Activated T-cell treated with anti-CD3 and anti-CD28 coated beads for 48 hours (primary cell): ENCODE measurements around the gene UTY.

Experiments used
- DNase-seq: peaks from one replicate; pipeline ENCODE4 v3.0.0-alpha.2; 2020; ENCODE audit warnings: low read depth

UTY gene

DNA sequence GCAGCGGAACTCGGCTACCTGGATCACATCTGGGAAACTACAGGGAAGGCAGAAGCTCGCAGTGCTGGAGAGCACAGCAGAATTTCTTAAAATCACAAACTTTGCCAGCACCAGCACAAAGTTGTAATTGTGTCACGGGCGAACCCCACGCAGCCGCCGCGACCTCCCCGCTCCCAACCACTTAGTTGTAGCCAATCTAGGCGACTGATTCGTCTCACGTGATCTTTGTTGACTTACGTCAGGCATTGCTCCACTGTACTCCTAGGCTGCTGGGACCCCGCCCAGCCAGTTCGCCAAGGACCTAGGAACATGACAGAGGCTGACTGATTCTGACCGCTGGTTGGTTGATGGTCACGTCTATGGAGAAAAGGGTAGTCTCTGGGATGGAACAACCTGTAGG lies at the start of gene UTY:
Gene UTY, minus strand, starts transcription at position 206 of the 400 bp plus-strand sequence. CDS start 368 bp downstream, outside the sequence.
- peak; percentile 57 for DNase-seq

DNA sequence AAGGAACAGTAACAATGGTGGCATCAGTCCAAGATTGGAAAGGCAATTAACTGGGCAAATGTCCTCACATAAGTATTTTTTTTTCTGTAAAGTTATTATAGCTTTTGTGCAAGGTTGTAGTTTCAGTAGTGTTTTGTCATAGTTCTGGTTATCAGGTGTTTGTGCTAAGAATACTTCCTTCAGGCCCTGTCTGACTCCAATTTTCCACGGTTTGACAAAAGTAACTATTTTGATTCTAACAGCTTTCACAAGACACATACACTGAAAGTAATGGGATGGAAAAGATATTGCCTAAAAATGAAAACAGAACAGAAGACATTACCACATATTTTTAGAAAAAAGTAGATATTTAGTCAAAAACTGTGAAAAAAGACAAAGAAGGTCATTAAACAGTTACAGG lies 40.6 kb upstream of the UTY start:
- no peak for DNase-seq

DNA sequence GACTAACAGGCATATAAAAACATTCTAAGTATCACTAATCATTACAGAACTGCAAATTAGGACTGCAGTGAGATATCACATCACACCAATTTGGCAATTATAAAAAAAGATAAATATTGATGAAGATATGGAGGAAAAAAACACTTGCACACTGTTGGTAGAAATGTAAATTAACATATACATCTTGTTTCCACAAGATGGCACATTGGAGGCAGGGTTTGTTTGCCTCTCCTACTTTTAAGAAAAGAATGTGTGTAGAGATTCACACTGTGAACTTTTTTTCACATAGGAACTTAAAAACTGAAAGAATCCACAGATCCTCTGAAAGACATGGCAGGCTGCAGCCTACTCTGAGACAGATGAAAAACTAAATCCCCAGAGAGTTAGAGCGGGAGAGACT lies 21.4 kb upstream of the UTY start:
- no peak for DNase-seq

DNA sequence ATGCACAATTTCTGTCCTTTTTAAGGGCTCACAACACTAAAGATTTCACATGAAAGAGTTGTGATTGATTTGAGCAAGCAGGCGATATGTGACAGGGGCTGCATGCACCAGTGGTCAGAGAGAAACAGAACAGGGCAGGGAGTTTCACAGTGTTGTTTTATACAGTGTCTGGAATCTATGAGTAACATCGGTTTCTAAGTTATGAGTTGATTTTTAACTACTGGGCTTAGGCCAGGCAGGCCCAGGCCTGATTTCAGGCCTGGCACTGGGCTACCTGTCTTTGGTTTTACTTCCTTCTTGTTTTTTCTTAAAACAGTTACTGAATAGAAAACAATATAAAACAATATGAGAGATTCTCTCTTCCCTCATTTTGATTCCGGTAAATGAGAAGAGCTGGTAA lies 13.9 kb upstream of the UTY start:
- no peak for DNase-seq

DNA sequence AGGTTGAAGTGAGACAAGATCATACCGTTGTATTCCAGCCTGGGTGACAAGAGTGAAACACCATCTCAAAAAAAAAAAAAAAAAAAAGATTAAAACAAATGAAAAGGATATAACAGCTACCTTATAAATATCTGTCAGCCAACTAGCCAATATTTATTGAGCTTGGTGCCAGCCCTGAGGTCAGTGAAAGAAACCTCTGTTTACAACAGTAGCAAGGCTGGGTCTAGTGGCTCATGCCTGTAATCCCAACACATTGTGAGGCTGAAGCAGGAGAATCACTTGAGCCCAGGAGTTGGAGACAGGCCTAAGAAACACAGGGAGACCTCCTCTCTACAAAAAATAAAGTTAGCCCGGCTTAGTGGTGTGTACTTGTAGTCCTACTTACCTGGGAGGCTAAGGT lies 12.6 kb upstream of the UTY start:
- no peak for DNase-seq

DNA sequence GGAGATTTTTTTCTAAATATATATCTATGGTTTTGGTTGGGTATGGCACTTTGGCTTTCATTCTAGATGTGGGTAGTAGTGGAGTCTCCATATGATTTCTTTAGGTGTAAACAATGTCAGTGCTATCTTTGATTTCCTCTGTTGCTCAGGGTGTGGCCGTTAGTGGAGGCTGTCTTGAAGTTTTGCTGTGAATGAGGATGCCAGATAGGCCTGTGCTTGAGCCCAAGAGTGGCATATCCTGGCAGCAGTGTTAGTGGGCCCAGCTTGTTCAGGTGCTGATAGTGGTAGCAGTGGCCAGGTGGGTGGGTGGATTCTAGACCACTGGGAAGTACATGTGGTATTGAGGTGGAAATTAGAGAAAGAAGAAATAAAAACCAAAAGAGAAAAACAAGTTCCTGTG lies 8.9 kb upstream of the UTY start:
- DNase-seq, result no peak

DNA sequence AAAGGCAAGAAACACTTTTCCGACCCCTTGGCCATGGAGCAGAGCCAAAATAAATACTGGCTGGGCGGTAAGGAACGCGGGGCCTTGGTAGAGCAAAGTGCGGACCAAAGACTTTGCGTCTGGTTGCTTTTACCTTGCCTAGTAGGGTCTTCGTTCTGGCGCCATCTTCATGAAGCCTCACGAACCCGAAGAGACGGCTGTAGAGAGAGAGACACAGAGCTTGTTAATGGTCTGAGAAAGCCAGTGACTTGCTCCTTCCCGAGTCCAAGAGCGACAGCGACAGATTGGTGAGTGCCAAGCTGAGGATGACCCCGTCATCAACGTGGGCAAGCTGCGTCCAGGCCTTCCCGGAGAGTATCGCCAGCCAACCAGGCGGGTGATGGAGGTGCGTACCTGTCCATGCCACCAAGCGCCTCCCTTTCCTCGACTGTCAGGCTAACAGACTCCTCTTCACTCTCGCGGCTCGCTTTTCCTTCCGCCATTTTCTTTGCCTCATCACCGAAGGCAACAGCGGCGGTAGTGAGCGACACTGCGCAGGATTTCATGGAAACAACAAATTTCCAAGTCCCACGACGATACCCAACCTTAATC lies 617 bp downstream of the UTY start:
- DNase-seq, result peak; percentile 38

DNA sequence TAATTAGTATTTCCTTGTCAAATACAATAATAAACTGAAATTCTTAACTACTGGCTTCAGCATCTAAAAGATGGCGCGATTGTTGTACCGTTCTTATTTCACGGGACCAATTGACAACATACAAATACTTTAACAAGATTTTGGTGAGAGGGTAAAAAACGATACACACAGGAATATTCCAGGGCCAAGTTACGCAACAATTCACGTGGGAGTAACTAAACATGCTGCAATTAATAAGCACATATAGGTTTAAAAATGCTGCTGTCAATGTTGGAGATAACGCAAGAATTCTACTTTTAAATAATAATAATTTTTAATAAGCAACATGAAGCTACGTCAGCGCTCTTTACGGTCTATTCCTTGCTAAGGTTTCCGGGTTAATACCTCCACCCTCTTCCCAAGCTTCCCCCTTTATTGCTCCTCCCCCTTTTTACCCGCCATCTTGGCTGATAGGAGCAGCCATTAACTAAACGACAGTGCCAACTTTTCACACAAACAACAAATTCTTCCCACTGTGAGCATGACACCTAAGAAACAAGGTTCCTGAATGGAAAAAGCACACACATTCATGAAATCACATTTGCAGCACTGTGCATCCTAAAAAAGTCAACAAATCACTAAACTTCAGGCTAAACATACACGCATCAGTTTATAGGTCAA lies 1.6 kb downstream of the UTY start:
- peak; percentile 12 for DNase-seq

DNA sequence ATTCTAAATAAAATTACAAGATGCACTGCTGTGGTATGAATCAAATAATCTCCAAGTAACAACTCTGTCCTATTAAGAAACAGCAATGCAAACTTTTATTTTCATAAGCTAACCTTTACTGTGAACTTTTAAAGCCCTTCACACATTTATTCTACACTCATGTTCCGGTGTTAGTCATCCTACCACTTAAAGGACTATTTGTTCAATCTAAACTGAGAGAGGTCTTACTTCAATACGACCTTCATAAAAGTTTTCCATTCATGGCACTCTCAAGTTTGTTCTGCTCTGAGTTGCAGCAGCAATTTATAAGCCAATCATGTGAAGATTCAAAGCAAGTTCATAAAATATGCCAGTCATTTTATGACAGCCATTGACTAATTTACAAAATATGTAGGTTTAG lies 4.8 kb downstream of the UTY start:
- DNase-seq, result no peak

DNA sequence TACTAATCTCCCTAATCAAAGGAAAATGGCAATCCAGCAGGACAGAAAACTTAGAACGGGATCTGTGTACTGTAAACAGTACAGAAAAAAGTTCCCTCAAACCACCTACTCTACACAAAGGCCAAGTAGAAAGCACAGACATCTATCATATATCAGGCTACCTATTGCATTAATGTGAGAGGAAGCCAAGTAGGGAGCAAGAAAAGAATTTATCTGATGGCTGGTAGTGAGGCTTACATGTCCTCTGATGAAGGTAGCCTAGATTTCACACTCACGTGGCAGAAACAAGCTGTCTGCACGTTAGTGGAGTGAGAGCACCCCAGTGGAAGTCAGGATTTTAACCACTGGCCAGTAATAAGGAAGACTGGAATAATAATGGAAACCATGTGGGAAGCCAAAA lies 28.3 kb downstream of the UTY start:
- DNase-seq, result no peak

DNA sequence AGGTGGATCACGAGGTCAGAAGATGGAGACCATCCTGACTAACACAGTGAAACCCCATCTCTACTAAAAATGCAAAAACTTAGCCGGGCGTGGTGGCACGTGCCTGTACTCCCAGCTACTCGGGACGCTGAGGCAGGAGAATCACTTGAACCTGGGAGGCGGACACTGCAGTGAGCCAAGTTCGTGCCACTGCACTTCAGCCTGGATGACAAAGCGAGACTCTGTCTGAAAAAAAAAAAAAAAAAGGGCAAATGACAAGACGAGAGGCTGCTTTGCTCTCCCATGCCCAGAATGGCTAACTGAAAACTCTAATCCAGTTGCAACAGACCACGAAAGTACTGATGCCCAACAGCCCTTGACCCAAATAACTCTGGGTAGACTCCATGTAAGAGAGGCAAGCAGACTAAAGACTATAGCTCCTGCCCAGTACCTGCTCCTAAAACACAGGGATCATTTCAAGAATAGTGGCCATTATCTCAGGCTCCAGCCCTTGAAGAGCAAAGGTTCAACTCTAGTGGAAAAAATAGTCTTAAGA lies 29.2 kb downstream of the UTY start:
- DNase-seq, result no peak

DNA sequence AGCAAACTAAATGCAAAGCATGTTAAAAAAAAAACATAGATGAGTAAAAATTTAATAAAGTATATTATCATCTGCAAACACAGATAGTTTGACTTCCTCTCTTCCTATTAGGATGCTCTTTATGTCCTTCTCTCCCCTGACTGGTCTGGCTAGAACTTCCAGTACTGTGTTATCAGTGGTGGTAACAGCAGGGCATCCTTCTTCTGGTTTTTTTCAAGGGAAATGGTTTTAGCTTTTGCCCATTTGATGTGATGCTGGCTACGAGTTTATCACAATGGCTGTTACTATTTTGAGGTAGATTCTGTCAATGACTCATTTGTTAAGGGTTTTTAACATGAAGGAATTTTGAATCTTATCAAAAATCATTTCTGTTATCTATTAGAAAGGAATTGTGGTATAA lies 34.3 kb downstream of the UTY start:
- DNase-seq, result no peak

DNA sequence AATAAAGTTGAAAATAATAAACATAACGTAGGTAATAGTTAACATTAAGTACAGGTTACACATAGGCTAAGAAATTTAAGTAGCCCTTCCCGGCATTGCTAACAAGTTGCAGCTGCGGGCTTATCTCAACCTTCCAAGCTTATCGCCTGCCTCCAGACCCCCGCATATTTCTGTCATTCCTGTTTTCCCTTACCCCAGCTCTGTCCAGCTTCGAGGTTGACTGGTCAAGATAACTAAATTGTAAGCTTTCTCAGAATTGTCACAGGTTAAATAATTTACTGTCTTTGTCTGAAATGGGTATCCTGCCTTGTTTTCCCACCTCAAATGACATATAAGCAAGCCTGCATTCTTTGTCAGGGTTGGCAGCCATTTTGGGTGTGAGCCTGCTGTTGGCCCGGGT lies 36.7 kb downstream of the UTY start:
- DNase-seq, result no peak

DNA sequence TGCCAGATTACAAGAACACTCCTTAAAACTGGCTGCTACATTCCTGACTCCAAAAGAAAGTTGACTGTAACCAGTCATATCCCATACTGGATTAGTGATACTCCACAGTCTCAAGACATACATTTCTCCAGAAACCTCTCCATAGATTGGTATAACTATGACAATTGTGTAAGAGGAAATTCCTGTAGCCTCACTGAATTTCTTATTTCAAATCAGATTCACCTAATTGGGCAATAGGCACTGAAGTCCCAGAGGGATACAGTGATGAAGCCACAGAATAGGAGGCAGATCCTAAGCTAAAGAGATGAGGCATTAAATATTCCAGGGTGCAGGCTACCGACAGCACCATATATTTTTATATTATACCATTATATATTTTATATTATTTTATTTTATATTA lies 39.0 kb downstream of the UTY start:
- DNase-seq, result no peak

DNA sequence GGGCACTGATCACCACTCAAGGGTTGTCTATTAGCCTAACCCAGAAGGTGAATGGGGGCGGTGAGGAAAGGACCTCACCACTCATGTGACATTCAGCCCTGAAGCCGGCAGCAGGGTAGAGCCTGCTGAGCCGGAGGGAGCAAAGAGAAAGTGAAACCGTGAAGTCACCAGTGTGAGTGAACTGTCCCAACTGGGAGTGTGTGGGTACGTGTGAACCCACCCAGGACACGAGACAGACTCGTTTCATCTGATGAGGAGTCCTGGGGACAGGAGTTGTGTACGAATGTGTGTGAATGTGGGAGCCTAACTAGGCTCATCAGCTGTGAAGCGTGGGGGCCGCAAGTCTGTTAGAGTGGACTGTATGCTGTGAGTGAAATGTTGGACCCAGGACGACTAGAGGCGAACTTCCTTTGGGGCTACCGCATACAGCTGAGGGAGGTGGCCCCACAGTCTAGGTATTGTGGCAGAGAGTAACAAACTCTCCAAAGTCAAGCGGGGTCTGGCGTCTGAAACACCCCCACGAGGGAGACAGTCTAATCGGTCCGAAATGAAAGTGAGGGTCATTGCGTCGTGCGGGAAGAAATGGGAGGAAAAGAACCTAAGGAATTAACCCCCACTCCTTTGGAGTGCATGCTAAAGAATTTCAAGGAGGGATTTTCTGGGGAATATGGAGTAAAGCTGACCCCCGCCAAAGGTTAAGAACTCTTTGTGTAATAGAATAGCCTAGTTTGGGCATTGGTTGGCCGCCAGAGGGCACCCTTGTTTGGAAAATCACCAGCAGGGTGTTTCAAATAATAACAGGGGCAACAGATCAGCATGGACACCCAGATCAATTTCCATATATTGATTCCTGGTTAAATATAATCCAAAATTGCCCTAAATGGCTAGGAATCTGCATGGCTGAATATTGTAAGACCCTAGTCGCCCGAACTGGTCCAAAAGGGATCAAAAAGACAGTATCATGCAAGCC lies 43.6 kb downstream of the UTY start:
- DNase-seq, result peak; percentile 25

DNA sequence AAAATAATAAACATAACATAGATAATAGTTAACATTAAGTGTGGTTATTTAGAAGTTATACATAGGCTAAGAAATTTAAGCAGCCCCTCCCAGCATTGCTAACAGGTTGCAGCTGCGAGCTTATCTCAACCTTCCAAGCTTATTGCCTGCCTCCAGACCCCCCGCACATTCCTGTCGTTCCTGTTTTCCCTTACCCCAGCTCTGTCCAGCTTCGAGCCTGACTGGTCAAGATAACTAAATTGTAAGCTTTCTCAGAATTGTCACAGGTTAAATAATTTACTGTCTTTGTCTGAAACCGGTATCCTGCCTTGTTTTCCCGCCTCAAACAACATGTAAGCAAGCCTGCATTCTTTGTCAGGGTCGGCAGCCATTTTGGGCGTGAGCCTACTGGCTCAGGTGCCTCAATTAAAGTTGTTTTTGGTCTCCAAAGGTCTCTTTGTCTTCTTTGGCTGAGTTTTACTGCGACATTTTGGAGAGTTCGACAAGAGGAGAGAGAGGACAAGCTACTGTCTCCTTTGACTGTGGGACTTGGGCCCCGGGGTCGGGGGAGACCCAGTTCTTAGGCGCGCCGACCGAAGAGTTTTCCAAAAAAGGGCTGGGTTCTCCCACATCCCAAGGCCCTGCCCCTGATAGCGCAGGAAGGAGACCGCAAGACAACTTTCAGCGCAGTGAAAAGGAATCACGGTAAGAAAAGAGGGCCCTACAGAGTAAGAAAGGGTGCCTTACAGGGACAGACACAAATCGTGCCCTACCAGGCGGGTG lies 44.4 kb downstream of the UTY start:
- no peak for DNase-seq

DNA sequence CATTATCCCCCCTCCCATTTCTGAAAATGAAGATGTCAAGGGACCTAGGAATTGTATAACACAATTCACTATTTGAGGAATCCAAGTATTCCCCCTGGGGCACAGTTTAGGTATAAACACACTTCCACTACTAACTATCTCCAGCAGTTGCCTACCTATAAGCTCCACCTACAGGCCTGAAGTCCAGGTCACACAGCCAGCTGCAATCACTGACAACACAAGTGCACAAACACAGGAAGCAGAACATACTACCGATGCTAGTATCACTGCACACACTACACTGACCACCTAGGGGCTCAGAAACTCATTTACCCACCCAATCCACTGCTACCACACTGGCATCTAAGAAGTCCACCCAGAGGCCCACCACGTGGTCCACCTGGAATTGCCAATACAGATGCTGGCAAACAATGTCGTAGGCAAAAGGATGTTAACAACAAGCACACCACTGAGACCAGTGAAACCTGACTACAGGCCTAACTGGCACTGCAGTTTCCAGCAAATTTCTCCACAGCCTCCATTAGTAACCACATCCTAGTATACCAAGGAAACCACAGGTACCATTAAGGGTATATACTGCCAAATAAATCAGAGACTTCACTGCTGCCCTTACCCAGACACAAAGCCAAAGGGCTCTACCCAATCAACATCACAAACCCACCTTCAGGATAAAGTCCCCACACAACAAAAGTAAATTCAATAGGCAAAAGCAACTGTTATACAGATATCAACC lies 47.4 kb downstream of the UTY start:
- no peak for DNase-seq

DNA sequence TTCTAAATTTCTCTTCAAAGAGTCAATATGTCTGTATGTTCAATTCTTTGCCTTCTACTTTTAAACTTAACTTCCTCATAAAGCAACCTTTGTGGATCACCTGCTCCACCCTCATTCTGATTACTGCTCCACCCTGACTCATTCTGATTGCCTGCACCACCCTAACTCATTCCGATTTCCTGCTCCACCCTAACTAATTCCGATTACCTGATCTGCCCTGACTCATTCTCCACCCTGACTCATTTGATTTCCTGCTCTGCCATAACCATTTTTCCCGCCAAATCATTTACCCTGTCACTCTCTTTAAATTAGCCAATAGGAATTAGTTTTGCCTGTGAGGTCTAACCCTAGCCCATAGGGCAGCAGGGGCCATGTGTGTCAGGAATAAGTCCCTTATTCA lies 50.3 kb downstream of the UTY start:
- DNase-seq, result no peak

DNA sequence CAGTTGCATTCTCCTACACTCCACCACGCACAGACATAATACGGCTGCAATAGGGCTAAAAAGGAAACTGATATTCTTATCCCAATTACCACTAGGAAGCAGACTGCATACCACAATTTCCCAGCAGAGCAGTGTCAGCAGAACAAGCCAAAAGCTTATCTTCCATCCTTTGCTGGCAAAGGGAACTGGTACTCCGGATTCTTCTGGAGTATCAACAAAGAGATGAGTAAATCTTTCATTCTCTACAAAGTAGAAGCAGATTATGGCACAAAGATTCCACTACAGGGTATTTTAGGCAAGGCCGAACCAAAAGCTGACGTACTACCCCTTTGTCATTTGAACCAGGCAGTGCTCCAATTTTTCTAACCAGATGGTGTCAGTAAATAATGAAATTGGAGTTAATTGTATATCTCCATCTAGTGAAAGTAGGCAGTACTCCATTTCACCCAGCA lies 56.5 kb downstream of the UTY start:
- no peak for DNase-seq

DNA sequence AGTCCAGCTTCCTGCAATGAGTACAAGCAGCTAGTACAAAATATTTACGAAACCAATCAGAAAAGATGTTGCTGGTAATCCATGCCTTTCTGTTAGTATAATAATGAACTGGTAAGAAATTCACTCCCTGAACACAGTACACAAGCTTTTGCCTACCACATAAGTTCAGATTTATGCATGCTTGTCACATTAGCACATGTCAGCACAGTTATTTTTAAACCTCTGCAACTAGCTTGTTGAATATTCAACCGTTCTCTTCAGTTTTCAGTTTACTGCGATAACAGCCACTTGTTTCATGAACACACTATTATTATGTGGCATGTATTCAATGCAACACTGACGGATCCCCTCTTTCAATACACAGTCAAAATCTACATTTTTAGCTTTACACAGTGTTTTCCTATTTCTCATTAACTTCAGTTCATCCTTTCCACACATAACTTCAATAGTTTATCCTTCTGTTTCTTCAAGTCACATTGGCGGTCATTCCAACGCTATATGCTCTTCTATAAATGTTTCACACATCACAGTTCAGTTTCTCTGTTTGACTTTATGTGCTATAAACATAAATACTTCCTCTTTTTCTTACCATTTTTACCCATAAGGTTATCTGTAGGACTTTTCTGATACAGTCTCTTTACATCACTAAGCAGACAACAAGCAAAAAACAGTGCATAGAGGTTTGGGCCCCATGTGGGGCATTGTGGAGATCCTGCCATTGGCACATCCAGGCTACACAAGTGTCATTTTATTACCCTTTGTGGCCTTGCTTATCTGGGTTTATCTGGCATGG lies 62.8 kb downstream of the UTY start:
- no peak for DNase-seq
